ENCODE measurements around the gene ECHS1.

The ECHS1 gene

GRCh38 chr10:133354672-133355240 is 18.4 kb downstream of the ECHS1 start:
- no peak for TF ChIP-seq CTCF (IDR thresholded peaks at IDR 0.05; ENCODE audit: low read depth, low read length, missing control alignments)
- DNase-seq (ENCODE audit: low read depth): no peak
- in situ Hi-C loops (cut with HindIII; ENCODE audit: low sequenced_read_pairs): no loop called here
- no peak overlapping the region for H3K4me3 ChIP-seq (ENCODE audit: low read depth, low read length)

DNA sequence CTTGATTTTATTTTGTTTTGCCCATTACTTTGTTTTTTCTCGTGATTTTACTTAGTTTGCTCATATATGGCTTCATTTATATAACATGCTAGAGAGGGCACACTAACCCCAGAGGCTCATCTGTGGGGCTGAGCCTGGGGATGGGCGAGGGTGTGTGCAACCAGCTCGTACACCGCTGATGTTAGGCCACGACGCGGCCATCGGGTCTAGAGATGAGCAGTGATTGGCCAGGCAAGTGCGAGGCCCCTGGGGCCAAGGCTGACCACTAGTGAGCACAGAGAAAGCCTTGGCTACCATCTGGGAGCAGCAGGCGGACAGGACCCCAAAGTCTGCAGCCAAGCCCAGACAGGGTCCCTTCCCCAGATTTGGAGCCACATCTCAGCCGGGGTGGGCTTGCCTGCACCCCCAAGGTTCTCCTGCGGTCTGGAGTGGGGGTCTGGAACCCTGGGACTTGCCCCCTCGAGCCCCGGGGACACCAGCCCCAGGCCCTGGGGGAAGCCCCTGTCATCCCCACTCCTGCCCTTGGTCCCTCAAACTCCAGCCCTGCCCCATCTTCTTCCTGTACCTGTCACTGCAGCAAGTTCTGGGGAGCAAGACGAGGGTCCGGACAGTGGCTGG is 19.1 kb downstream of the ECHS1 start:
- no peak for TF ChIP-seq CTCF (IDR thresholded peaks at IDR 0.05; ENCODE audit: low read depth, low read length, missing control alignments)
- in situ Hi-C loops (cut with HindIII; ENCODE audit: low sequenced_read_pairs): no loop called here
- H3K4me3 ChIP-seq (ENCODE audit: low read depth, low read length): no peak overlapping the region
- DNase-seq (ENCODE audit: low read depth): no peak

DNA sequence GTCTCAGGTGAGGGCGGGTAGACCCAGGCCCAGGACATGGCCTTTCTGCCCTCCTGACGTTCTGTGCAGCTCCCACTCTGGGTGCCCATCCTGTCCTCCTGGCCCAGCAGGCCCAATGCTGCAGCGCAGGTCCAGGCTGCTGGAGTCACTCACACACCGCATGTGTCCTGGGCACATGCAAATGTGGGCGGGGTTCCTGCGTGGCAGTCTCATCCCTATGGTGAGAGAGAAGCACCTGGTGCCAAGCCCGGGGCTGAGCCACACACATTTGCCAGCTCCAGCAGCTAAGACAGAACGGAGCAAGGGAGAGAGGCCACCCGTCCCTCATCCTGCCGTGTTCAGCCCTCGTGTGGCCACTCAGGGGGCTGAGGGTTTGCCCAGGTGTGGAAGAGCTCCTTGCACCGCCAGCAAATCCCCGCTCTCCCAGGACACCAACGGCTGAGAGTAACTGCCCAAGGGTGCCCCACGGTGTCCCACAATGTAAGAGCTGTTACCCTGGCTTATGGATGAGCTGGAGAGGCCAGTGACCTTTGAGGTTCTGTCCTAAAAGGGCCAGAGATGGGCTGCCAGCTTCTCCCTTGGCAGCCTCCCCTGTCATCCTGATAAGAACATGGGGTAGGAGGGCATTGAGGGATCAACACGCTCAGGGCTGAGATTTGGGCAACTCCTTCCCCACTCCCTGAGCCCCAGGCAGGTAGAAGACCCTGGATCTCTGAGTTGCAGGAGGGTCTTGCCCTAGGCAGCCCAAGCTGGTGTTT is 19.8 kb downstream of the ECHS1 start:
- no peak for TF ChIP-seq CTCF (IDR thresholded peaks at IDR 0.05; ENCODE audit: low read depth, low read length, missing control alignments)
- DNase-seq (ENCODE audit: low read depth): no peak
- H3K4me3 ChIP-seq (ENCODE audit: low read depth, low read length): no peak overlapping the region
- in situ Hi-C loops (cut with HindIII; ENCODE audit: low sequenced_read_pairs): no loop called here

- in situ Hi-C loops (cut with HindIII; ENCODE audit: low sequenced_read_pairs): no loop called here
- no peak overlapping the region for H3K4me3 ChIP-seq (ENCODE audit: low read depth, low read length)
- no peak for DNase-seq (ENCODE audit: low read depth)
- no peak for TF ChIP-seq CTCF (IDR thresholded peaks at IDR 0.05; ENCODE audit: low read depth, low read length, missing control alignments)
Observed at GRCh38 chr10:133351408-133352318, 21.5 kb downstream of the ECHS1 start.

- in situ Hi-C loops (cut with HindIII; ENCODE audit: low sequenced_read_pairs): no loop called here
- no peak for DNase-seq (ENCODE audit: low read depth)
- H3K4me3 ChIP-seq (ENCODE audit: low read depth, low read length): no peak overlapping the region
- no peak for TF ChIP-seq CTCF (IDR thresholded peaks at IDR 0.05; ENCODE audit: low read depth, low read length, missing control alignments)
Observed at GRCh38 chr10:133350950-133351329, 22.2 kb downstream of the ECHS1 start.

- in situ Hi-C loops (cut with HindIII; ENCODE audit: low sequenced_read_pairs): no loop called here
- no peak for DNase-seq (ENCODE audit: low read depth)
- no peak for TF ChIP-seq CTCF (IDR thresholded peaks at IDR 0.05; ENCODE audit: low read depth, low read length, missing control alignments)
- no peak overlapping the region for H3K4me3 ChIP-seq (ENCODE audit: low read depth, low read length)
Observed at GRCh38 chr10:133350283-133350949, 22.7 kb downstream of the ECHS1 start.
